AG04450 (cell line): Measurements from ENCODE around the gene MMS22L. TPM values are rescaled to one million over a fixed set of nuclear protein-coding genes. Genes with fewer than 3 reads are reported as not detected.

ENCODE experiments used
- CTCF ChIA-PET: fragments of 300-600, 350-600 bp; formaldehyde crosslinking; extraction: SDS; loops from one replicate; lab custom pipeline; 2022; ENCODE audit warnings: antibody characterized with exemption, inconsistent platforms; lab: Charles Lee
- POLR2A ChIA-PET: fragments of 350-600 bp; formaldehyde crosslinking; extraction: SDS; loops from one replicate; lab custom pipeline; 2021; ENCODE audit warnings: antibody characterized with exemption, inconsistent platforms; lab: Yijun Ruan, JAX
- DNase-seq: peaks from one replicate; pipeline ENCODE4 v3.0.0-alpha.2; 2011; ENCODE audit warnings: low read depth, low spot score
- H3K27ac ChIP-seq: one replicate; pipeline ENCODE4 v1.5.1; 2012; ENCODE audit warnings: low read depth, low read length, control low read depth
- H3K27me3 ChIP-seq: one replicate; pipeline ENCODE4 v1.6.0; 2012; ENCODE audit warnings: low read length; ENCODE audit not compliant: control insufficient read depth, insufficient read depth
- H3K4me3 ChIP-seq: 2 replicates; pipeline ENCODE4 v1.5.1; 2011; ENCODE audit warnings: mild to moderate bottlenecking, low read depth, low read length, control low read depth
- H3K9me3 ChIP-seq: 2 replicates; pipeline ENCODE4 v1.5.1; 2012; ENCODE audit warnings: low read length; ENCODE audit not compliant: control insufficient read depth, insufficient read depth
- polyA plus RNA-seq: library from polyadenylated mRNA; depleted of rRNA; stranded (reverse); fragments of >200 nt; gene quantifications from 2 replicates; pipeline ENCODE4 v1.2.3, GENCODE V29; 2011
- TF ChIP-seq, protein P1 (sequence below): IDR thresholded peaks from 2 replicates; pipeline ENCODE4 v1.5.1; 2011; ENCODE audit warnings: low read depth, low read length, control low read depth, inconsistent platforms

MMS22L gene
- polyA plus RNA-seq, 1 experiment = 8.9 TPM

DNA sequence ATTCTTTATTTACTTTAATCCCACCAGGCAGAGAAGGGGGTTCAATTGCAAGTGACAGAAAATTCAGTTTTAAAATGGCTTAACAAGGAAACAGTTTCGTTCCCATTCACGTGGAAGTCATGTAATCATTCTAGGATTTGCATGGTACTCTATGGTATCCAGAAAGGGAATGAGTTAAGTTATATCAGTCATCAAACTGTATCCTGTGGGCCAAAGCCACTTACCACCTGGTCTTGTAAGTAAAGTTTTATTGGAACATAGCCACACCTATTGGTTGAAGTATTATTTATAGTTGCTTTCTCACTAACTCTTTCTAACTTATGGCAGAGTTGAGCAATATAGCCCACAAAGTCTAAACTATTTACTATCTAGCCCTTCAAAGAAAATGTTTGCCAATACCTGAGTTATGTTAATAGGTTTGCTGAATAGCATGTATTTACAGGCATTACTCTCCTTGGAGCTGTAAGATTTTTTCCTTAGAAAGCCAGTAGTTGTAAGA, 10.2 kb upstream of the MMS22L start:
- H3K4me3 ChIP-seq = no peak overlapping the region
- no peaks in the 10 kb centered on the region for H3K27me3 ChIP-seq
- TF ChIP-seq, protein P1, sequence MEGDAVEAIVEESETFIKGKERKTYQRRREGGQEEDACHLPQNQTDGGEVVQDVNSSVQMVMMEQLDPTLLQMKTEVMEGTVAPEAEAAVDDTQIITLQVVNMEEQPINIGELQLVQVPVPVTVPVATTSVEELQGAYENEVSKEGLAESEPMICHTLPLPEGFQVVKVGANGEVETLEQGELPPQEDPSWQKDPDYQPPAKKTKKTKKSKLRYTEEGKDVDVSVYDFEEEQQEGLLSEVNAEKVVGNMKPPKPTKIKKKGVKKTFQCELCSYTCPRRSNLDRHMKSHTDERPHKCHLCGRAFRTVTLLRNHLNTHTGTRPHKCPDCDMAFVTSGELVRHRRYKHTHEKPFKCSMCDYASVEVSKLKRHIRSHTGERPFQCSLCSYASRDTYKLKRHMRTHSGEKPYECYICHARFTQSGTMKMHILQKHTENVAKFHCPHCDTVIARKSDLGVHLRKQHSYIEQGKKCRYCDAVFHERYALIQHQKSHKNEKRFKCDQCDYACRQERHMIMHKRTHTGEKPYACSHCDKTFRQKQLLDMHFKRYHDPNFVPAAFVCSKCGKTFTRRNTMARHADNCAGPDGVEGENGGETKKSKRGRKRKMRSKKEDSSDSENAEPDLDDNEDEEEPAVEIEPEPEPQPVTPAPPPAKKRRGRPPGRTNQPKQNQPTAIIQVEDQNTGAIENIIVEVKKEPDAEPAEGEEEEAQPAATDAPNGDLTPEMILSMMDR = no peak
- H3K9me3 ChIP-seq = no peaks in the 10 kb centered on the region
- ChIA-PET POLR2A (no interaction called here), CTCF (interaction anchor here (0.9 to 2.1 kb wide), 2 partner anchors 78 to 107 kb away, joined by 3 to 6 read pairs; no protein-coding TSS in a partner anchor)
- no peak for DNase-seq
- no peak overlapping the region for H3K27ac ChIP-seq

DNA sequence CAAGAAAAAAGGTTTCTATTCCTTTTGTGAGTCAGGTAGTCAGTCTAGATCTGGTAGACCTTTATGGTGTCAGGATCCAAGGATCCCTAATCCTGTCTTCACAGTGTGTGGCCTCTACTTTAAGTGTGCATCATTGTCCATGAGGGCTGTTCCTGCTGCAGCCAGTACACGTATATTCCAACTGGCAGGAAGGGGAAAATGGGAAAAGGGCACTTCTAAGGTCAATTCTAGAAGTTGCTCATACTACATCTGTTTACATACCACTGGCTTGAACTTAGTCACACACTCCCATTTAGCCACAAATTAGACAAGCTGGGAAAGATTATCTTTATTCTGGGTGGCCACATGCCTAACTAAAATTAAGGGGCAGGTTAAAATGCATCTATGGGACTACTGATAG, 9.7 kb upstream of the MMS22L start:
- DNase-seq = peak; percentile 26
- Histone ChIP-seq H3K27me3 (no peaks in the 10 kb centered on the region), H3K4me3 (no peak overlapping the region), H3K9me3 (no peaks in the 10 kb centered on the region), H3K27ac (no peak overlapping the region)
- ChIA-PET CTCF (interaction anchor here (0.9 to 2.1 kb wide), 2 partner anchors 77 to 106 kb away, joined by 3 to 6 read pairs; no protein-coding TSS in a partner anchor), POLR2A (no interaction called here)
- TF ChIP-seq, protein P1 = no peak

DNA sequence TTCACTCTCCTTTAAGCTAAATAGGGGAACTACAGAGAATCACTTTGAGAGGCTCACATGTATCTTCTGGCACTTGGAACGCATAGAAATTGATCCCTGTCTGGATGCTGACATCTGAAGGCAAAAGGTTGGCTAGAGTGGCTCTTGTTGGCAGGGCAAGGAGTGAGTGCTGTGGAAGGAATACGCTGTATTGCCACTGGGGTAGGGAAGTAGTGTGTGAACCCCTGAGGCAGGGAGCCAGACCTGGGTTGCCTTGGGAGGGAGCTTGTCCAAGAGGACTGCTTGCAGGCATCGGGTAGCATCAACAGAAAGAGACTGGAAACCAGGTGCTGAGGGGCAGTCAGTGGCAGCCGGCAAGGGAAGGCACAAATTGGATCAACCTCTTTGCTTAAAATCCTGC, 8.9 kb upstream of the MMS22L start:
- CTCF ChIA-PET = interaction anchor here (2.1 kb wide), 1 partner anchor 105 kb away, joined by 6 read pairs; no protein-coding TSS in a partner anchor
- POLR2A ChIA-PET = no interaction called here

DNA sequence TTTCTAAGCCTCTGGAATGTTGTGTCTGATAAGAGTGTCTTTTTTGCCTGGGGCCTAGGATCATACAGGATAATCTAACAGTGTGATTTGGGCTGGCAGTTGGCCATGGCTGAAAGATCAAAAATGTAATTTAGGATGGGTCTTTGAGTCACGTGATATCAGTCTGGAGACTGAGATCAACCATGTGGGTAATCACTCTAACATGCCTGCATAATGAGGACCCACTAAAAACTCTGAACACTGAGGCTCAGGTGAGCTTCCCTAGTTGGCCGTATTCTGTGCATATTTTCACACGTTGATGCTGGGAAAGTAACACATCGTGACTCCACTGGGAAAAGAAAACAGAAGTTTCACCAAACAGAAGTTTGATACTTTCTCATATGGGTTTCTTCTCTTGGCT, 6.3 kb upstream of the MMS22L start:
- ChIA-PET POLR2A (no interaction called here), CTCF (interaction anchor here (0.8 to 1.2 kb wide), 2 partner anchors 7 to 74 kb away, joined by 3 to 5 read pairs; no protein-coding TSS in a partner anchor)
- Histone ChIP-seq H3K4me3 (no peak overlapping the region), H3K27ac (no peak overlapping the region), H3K27me3 (no peaks in the 10 kb centered on the region), H3K9me3 (no peaks in the 10 kb centered on the region)
- DNase-seq = no peak
- TF ChIP-seq, protein P1 = no peak

More for the DNA sequence above, 8.9 kb upstream of the MMS22L start:
- TF ChIP-seq, protein P1 = no peak
- H3K9me3 ChIP-seq = no peaks in the 10 kb centered on the region
- H3K27ac ChIP-seq = no peak overlapping the region
- no peak overlapping the region for H3K4me3 ChIP-seq
- no peaks in the 10 kb centered on the region for H3K27me3 ChIP-seq
- DNase-seq = no peak

DNA sequence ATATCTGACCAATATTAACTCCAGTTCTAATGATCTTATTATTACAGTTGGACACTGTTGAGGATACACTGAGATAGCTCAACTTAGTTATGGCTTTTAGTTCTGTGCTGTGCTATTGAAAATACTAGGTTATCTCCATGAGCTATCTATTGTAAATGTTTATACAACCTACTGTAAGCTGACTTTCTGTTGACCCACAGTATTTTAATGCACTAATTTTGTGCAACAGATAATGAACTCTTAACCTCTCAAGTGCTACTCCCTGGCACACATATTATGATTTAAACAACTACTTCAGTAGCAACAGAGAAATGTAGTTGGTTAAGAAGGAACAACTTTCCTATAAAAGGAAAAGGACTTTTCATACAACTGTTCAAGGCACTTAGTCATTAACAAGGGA, 5.2 kb upstream of the MMS22L start:
- no peaks in the 10 kb centered on the region for H3K27me3 ChIP-seq
- CTCF ChIA-PET = interaction anchor here (1.1 to 2.2 kb wide), 3 partner anchors 10 to 73 kb away, joined by 3 to 9 read pairs (median 5); no protein-coding TSS in a partner anchor
- TF ChIP-seq, protein P1 = no peak
- no peak overlapping the region for H3K27ac ChIP-seq
- DNase-seq = no peak
- H3K4me3 ChIP-seq = no peak overlapping the region
- H3K9me3 ChIP-seq = no peaks in the 10 kb centered on the region
- POLR2A ChIA-PET = no interaction called here
